G401.6 (cell line): ENCODE measurements around the gene NETO2.
"Not testable (repeated sequence)": the region's sequence is repeated elsewhere in the genome, so short reads cannot be mapped to it uniquely, and the experiment has no call there.

Experiments
- FAIRE-seq: peaks from 2 replicates; lab custom pipeline; 2012; peaks lifted over from hg19 to GRCh38; lab: Jason Lieb, UNC

The NETO2 gene, protein sequence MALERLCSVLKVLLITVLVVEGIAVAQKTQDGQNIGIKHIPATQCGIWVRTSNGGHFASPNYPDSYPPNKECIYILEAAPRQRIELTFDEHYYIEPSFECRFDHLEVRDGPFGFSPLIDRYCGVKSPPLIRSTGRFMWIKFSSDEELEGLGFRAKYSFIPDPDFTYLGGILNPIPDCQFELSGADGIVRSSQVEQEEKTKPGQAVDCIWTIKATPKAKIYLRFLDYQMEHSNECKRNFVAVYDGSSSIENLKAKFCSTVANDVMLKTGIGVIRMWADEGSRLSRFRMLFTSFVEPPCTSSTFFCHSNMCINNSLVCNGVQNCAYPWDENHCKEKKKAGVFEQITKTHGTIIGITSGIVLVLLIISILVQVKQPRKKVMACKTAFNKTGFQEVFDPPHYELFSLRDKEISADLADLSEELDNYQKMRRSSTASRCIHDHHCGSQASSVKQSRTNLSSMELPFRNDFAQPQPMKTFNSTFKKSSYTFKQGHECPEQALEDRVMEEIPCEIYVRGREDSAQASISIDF

DNA sequence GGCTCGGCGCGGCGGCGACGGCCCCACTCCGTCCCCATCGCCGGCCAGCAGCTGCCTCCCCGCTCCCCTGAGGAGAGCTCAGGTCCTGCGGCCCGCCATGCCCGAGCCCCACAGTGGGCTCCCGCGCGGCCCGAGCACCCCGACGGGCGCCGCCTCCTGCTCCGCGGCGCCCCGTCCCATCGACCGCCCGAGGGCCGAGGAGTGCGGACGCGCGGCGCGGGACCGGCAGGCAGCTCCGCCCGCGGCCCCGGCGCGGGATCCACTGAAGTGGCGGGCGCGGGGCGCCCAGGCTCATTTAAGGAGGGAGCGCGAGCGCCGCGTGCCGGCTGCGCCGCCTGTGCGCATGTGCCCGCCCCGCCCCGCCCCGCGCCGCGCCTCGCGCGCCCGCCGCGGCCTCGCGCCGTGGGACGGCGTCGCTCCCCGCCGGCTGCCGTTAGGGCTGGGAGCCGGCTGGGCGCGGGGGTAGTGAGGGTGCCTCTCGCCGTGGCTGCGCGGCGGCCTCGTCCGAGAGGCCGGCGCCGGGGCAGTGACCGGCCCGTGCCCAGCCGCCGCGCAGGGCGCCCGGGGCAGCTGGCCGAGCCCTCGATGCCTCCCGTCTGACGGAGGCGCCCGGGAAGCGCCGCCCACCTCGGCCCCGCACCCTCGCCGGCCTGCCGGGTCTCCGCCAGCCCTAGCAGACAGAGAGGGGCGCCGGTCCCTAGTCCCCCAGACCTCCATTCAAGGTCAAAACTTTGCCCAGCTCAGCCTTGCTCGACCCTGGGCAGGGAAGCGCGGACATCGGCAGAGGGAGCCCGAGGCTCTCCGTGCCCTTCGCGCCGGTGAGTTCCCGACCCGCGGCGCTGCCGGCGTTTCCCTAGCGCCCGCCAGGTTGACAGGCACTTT is at the start of gene NETO2:
NETO2 (minus strand) TSS at position 269 of the 882 bp plus-strand sequence. CDS start 333 bp downstream, outside the sequence.
- FAIRE-seq = no peak

DNA sequence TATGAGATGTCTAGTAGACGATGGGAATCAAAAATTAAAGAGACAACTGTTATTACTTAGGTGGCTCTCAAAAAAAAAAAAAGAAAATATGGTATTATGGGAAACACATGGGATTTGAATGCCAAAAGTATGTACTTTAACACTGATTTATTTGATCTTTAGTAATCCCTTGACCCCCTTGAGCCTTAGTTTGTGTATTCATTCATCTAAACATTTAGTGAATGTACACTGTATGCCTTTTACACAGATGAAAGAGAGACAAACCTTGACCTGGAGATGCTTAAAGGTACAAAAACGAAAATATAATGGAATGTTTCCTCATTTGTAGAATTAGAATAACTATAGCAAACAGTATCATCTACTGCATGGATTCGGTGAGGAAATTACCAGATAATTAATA is 38.6 kb upstream of the NETO2 start:
- FAIRE-seq = no peak

DNA sequence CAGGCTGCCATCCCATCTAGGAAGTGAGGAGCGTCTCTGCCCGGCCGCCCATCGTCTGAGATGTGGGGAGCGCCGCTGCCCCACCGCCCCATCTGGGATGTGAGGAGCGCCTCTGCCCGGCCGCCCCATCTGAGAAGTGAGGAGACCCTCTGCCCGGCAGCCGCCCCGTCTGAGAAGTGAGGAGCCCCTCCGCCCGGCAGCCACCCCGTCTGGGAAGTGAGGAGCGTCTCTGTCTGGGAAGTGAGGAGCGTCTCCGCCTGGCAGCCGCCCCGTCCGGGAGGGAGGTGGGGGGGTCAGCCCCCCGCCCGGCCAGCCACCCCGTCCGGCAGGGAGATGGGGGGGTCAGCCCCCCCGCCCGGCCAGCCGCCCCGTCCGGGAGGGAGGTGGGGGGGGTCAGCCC is 37.3 kb upstream of the NETO2 start:
- not testable (repeated sequence) for FAIRE-seq

DNA sequence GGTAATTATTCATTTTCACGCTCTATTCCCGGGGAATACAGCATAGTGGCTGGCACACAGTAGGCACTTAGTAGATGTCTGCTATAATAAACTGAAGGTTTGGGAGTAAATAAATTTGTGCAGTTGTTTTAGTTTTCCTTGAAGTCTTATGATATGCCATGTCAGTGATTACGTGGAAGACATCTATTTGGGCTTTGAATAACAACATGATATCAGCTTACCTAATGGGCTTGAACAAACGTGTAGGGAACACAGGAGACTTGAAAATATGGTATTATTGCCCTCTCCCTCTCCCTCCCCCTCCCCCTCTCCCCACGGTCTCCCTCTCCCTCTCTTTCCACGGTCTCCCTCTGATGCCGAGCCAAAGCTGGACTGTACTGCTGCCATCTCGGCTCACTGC is 36.3 kb upstream of the NETO2 start:
- FAIRE-seq = no peak

DNA sequence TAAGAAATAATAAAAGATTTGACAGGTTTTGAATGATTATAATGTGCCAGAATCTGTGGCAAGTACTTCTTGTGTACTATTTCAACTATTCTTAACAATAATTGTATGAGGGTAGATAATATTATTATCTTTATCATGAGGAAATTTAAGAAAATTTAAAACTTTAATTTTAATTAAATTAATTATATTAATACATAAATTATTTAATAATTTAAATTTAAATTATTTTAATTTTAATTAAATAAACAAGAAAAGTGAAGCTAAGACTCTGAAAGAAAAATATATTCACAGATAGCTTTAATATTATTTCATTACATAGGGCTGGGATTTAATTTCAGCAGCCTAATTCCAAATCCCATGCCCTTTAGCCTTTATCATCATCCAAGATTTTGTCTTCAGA is 31.4 kb upstream of the NETO2 start:
- peak; percentile 91 for FAIRE-seq

DNA sequence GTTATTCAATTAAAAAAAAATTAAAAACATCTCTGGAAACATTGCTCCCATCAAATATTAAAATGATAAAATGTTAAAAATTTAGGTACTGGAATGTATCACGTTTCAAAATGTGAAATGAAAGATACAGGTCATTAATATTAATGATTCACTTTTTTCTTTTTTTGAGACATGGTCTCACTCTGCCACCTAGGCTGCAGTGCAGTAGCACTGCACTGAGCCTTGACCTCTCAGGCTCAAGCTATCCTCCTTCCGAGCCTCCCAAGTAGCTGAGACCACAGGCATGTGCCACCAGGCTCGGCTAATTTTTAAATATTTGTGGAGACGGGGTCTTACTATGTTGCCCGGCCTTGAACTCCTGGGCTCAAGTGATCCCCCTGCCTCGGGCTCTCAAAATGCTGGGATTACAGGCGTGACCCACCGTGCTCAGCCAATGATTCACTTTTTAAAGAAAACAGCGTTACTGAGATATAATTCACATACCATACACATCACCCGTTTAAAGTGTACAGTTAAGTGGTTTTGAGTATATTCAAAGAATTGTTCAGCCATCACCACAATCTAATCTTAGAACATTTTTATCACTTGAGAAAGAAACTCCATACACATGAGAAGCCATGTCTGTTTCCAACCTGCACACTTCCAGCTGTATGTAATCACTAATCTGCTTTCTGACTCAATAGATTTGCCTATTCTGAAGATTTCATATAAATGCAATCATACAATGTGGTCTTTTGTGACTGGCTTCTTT is 19.1 kb upstream of the NETO2 start:
- no peak for FAIRE-seq

DNA sequence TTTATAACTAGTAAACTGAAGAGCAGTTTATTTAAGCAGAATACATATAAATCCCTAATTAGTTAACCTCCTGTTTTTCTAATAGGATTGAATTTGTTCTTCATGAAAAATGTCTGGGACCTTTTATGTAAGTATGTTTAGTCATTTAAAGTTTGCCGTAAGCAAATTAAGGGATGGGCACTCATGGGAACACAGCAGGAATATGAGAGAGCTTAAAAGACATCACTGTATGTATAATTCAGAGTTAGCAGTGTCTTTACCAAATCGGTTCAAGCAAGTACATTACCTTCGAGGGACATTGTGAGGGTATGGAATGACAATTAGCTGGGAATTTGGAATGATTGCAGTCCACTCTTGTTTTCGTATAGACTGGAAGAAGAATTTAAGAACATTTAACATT is 17.7 kb upstream of the NETO2 start:
- FAIRE-seq = no peak

DNA sequence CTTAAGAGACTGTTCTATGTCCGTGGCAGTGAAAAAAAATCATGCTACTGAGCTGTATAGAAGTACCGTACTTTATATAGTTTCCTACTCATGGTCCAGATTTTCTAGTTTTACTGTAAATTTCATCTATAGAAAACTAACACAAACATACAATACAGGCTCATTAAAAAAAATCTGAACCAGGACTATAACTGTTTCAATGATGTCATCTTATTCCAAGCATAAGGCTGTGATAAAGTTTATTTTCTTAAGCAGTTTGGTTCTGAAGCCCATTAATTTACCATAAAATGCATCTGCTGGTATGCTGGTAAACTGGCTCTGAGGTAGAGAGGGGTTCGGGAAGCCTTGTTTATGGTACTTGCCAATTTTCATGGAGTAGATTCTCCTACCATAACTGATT is 16.7 kb upstream of the NETO2 start:
- no peak for FAIRE-seq

DNA sequence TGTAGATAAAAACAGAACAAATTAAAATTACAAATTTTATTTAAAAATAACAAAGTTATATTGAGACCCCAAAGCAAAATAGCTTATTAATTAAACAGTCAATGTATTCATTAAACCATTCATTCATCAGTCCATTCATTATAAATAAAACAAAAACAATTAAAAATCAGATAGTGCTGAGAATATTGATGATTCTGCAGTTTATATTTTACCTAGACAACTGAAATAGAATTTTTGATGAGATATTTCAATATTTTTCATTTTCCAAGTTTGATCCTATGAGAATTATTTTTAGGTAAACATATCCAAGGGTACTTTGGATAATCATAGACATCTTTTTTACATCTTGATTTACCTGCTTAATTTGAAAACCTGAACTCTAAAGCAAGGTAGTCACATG is 15.2 kb upstream of the NETO2 start:
- FAIRE-seq = no peak

DNA sequence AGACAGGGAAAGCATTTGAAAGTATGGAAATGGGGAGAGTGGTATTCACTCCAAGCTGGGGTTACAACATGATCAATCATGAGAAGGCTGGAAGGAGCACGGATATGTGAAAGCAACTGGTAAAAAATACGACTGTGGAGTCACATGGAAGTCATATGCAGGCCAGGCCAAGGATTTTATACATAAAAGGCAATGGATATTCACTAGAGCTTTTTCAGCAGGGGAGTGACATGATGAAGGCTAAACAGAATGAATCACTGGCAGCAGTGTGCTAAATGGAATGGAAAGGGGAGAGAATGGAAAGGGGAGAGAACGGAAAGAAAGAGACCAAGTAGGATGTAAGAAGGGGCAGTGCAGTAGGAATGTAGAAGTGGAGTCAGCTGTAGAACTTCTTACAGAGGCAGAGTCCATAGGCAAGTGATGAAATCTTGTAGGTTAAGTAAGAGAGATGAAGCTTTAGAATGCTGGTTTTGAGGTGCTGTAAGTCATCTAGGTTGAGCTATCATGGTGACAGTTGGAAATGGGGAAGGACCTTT is 13.0 kb upstream of the NETO2 start:
- FAIRE-seq = no peak

DNA sequence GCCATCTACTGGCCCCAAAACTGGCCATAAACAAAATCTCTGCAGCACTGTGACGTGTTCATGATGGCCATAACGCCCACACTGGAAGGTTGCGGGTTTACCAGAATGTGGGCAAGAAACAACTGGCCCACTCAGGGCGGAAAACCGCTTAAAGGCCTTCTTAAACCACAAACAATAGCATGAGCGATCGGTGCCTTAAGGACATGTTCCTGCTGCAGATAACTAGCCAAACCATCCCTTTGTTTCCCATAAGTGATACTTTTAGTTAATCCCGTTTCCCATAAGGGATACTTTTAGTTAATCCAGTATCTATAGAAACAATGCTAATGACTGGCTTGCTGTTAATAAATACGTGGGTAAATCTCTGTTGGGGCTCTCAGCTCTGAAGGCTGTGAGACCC is 8.8 kb upstream of the NETO2 start:
- FAIRE-seq = not testable (repeated sequence)

DNA sequence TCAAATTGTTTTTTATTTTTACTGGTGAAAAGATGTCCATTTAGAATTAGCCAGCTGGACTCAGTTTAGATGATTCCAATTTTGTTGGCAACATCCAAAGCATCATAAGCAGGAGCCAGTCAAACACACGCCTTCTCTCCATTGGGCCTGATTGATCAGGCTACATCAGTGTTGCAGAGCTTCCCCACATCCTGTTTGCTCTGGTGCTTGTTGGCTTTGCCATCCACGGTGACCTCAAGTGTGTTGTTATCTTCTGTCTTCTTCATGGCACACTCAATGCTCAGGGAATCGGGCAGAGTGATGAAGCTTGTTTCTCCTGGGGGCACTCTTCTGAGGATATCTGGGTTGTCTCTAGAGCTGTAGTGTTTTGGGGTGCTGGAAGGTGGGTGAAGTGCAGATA is 6.3 kb upstream of the NETO2 start:
- no peak for FAIRE-seq

DNA sequence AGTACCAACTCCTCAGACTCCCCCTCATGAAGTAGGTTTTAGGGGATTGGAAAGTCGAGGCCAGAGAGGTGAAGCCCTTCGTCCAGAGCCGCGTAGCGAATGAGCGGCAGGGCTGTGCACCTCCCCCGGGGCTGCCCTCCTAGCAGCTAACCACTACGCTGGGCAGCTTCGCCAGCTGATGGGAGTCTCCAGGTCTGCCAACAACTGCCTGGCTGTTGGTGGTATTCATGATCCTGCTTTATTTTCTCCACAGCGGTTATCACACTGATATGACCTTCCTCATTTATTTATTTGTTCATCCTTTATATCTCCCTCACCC is 773 bp upstream of the NETO2 start:
- FAIRE-seq = no peak

DNA sequence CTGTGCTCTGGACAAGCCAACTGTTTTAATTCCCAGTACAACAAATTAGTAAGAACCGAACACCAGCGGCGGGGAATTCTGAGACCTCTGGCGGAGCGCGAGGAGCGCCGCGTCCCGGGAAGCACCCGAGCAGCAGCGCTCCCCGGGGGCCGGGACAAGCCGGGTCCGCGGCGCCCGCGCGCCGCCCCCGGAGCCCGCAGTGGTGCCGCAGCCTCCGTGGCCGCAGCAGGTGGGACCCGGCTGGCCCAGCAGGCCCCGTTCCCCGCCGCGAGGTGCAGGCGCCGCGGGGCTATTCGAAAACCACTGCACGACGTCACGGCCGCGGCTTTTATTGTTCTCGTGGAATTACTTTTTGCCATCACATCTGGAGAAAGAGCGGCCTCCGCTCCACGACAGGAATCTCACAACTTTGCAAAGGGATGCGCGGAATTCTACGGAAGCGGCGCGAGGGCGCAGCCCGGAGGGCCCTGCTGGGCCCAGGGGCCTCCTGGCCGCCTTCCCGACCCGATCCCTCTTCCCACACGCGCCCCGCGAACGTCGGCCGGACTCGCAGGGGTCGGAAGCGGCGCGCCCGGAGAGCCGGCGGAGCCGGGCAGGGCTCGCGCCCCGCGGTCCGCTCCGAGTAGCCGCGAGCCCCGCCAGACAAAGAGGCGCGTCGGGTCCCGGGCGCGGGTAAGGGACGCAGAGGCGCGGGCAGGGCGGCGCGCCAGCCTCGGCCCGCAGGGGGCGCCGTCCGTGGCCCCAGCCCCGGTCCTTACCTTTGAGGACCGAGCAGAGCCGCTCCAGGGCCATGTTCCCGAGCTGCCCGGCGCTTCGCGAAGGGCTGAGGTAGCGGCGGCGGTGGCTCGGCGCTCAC is 696 bp downstream of the NETO2 start:
- FAIRE-seq = no peak

DNA sequence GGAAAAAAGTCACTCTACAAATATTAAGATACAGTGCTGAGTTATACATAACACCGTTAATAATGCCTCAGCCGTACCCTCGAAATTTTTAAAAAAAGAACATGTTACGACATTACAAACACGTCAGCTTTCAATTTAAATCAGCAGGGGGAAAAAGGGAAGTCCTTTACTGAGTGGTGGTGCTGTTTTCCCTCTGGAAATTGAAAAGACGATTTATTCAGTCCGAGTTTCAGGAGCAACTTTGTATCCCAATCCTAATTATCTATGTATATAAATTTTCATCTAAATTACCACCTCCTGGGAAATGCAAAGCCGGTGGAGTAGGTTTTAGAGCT is 1.3 kb downstream of the NETO2 start:
- FAIRE-seq = no peak

DNA sequence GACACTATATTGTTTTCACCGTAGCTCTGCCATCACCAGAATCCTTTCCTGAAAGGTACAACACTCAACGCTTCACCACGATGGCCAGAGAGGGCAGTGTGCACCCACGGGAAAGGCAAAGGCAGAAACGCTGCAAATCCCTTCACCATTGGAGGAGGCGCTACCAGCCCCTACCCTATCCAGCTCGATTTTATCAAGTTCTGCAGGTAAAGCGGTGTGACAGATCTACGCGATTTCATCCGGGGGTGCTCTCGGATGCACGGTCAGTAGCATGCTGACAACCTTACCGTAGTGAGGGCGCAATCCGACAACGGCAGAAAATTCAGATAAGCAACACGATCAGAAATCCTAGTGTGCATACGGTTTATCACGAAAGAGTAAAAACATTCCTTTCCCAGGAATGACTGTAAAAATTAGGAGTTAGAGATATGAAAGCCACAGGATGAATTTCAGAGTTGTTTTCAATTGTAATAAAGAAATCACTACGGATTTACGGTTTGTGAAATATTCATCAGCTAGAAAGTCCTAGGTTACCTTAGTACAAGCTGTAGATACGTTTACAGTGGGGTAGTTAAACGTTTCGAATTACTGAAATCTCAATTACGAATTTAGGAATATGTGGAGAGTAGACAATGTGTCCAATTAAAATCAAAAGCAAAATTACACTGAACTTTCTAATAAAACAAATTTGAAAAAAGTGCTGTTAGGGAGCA is 1.8 kb downstream of the NETO2 start:
- FAIRE-seq = peak; percentile 95

DNA sequence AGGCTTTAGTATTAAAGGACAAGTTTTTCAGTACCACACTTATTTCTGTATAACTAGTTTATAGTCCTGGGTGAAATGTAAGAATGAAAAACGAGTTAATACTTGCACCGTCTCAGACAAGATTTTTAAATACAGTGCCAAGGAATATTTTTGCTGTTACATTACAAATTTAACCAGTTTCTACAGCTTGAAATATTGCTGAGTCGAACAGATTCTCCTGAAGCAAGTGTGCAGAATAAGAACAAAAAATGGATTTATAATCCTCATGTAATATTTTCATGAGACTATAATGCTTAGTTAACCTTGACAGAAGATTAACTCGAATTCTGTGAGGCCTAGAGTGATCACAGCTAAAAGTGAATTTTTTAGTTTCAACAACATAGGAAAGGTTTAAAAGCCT is 3.1 kb downstream of the NETO2 start:
- FAIRE-seq = no peak

DNA sequence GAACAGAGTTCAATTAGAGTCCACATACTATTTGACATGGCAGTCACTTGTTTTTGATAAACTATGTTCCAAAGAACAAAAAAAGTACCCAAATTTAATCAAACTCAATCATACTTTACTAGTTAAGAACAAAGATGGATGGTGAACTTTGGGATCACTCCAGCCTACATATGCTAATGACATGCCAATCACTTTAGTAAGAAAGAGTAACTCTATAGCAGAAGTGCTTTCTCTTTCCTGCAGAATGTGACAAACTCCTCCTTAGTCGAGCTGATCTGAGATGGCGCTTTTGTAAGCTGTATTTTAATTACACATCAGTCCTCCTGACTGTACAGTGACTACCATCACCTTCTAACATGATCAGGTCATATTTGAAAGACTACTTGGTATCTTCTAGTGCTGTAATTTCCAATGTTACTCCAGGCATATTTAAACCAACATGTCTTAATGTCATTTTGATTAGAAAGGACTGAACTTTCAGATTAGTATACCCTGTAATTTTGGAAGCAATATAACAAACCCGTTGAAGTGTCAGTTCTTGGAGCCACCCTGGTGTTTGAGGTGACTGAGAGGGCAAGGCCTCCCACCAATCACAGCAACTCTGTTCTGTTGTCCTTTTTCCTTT is 4.1 kb downstream of the NETO2 start:
- FAIRE-seq = no peak

DNA sequence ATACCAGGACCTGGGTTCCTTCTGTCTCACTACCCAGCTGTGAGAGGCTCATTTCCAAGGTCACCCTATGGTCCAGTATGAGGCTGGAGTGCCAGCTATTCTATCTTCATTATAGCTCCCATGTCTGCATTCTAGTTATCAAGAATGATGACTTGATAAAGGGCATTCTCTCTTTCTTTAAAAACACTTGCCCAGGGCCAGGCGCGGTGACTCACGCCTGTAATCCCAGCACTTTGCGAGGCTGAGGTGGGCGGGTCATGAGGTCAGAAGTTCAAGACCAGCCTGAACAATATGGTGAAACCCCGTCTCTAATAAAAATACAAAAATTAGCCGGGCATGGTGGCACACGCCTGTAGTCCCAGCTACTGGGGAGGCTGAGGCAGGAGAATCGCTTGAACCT is 5.8 kb downstream of the NETO2 start:
- FAIRE-seq = not testable (repeated sequence)

DNA sequence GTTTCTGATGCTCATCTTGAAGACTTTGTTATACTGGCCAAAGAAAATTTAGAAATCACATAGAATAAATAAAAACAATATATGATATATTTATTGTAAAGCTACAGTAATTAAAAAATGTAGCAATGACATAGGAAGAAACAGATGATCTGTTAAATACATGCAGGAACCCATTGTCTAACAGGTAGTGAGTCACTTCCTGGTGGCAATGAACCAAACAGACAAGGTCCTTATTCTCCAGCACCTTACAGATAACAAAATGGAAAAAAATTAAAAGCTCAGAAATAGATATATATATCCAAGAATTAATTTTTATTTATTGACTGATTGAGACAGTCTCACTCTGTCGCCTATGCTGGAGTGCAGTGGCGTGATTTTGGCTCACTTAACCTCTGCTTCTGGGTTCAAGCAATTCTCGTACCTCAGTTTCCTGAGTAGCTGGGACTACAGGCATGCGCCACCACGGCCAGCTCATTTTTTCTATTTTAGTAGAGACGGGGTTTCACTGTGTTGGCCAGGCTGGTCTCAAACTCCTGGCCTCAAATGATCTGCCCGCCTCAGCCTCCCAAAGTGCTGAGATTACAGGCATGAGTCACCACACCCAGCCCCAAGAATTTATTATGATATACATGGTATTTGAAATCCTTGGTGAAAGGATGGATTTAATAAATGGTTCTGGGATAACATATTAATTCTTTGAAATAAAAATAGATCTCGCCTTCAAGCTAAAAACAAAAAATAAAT is 7.5 kb downstream of the NETO2 start:
- no peak for FAIRE-seq
